ENCODE data around the gene INKA1.

DNA sequence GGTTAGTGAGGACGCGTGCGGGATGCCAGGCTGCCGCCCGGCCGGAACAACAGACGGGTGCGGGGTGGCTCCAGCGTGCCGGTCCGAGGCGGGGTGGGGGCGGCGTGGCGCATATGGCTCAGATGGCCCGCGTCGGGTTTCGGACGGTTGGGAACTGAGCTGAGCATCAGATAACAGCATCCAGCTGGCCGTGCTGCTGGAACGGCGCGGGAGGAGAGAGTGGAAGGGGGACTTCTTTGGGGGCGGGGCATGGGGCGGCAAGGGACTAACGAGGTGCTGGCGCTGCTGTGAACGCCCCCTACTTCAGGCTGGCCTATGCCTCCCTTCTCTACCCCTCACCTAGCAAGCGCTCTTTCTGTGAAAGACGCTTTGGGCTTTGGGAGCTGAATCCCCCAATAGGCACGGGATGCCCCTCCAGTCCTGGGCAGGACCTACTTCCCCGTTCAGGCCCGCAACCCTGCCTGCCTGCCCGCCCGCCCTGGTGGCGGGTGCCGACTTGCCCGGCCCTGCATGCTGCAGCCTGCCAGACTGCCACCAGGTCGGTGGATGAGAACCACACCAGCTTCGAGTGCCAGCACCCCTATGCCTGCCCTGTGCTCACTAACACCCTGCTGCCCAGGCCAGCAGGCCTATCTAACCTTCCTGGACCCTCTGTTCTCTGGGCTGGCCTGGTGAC is 542 bp downstream of the INKA1 start:
- TF ChIP-seq, protein P1, sequence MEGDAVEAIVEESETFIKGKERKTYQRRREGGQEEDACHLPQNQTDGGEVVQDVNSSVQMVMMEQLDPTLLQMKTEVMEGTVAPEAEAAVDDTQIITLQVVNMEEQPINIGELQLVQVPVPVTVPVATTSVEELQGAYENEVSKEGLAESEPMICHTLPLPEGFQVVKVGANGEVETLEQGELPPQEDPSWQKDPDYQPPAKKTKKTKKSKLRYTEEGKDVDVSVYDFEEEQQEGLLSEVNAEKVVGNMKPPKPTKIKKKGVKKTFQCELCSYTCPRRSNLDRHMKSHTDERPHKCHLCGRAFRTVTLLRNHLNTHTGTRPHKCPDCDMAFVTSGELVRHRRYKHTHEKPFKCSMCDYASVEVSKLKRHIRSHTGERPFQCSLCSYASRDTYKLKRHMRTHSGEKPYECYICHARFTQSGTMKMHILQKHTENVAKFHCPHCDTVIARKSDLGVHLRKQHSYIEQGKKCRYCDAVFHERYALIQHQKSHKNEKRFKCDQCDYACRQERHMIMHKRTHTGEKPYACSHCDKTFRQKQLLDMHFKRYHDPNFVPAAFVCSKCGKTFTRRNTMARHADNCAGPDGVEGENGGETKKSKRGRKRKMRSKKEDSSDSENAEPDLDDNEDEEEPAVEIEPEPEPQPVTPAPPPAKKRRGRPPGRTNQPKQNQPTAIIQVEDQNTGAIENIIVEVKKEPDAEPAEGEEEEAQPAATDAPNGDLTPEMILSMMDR (IDR thresholded peaks at IDR 0.05), result no peak
- no peak for TF ChIP-seq POLR2A (IDR thresholded peaks at IDR 0.05)

Data from lower leg skin (tissue), 3 donors.